Mesothelial cell of epicardium (in vitro differentiated cells): ENCODE results near the gene OSTN. TPM values are rescaled to one million over a fixed set of nuclear protein-coding genes. Genes with fewer than 3 reads are reported as not detected.
A peak's percentile ranks its signal among the peaks of the same experiment; 100 is the strongest.

ENCODE experiments used
- DNase-seq, 2 experiments: peaks; one replicate each; pipeline ENCODE4 v3.0.0; 2021; ENCODE audit warnings: low spot score in 2 of 2; ENCODE audit not compliant: unreplicated experiment in 2 of 2
- H3K27ac Mint-ChIP-seq: 2 replicates; pipeline ENCODE4 v1.8.0; 2021; ENCODE audit warnings: mixed read lengths
- H3K27me3 Mint-ChIP-seq: 2 replicates; pipeline ENCODE4 v1.8.0; 2021; ENCODE audit warnings: low read depth, mixed read lengths
- H3K36me3 Mint-ChIP-seq: 2 replicates; pipeline ENCODE4 v1.8.0; 2021; ENCODE audit warnings: mixed read lengths
- H3K4me1 Mint-ChIP-seq: 2 replicates; pipeline ENCODE4 v1.8.0; 2021; ENCODE audit warnings: mixed read lengths
- H3K4me3 Mint-ChIP-seq: 2 replicates; pipeline ENCODE4 v1.8.0; 2021; ENCODE audit warnings: mild to moderate bottlenecking, moderate library complexity, mixed read lengths
- H3K9me3 Mint-ChIP-seq: 2 replicates; pipeline ENCODE4 v1.8.0; 2021; ENCODE audit warnings: mixed read lengths
- CTCF ChIP-seq: fragments of 200-600 bp; sonication (generic); IDR thresholded peaks from one replicate; pipeline ENCODE4 v1.5.0; 2021; ENCODE audit warnings: antibody characterized with exemption; ENCODE audit not compliant: unreplicated experiment
- total RNA-seq: library from RNA; stranded (reverse); gene quantifications from 3 replicates; pipeline ENCODE4 v1.2.1, GENCODE V29; 2021

OSTN gene
- total RNA-seq, 1 donor from 2014 or later = 1.0 TPM

GRCh38 chr3:191255156-191255555 is 56.1 kb downstream of the OSTN start:
- Mint-ChIP-seq H3K9me3 (no peaks in the 10 kb centered on the region), H3K36me3 (no peaks in the 10 kb centered on the region), H3K4me3 (no peak overlapping the region), H3K27me3 (no peaks in the 10 kb centered on the region), H3K27ac (peak overlapping the region; percentile 30), H3K4me1 (peaks cover 37% of the 10 kb centered on the region)
- TF ChIP-seq CTCF = no peak
- no peak for DNase-seq

- H3K36me3 Mint-ChIP-seq = no peaks in the 10 kb centered on the region
- H3K27ac Mint-ChIP-seq = no peak overlapping the region
- TF ChIP-seq CTCF = no peak
- H3K4me3 Mint-ChIP-seq = no peak overlapping the region
- no peak for DNase-seq
- no peaks in the 10 kb centered on the region for H3K27me3 Mint-ChIP-seq
- peaks cover 37% of the 10 kb centered on the region for H3K4me1 Mint-ChIP-seq
- no peaks in the 10 kb centered on the region for H3K9me3 Mint-ChIP-seq
Observed at GRCh38 chr3:191256405-191256804, 57.4 kb downstream of the OSTN start.

- Mint-ChIP-seq H3K4me1 (peaks cover 37% of the 10 kb centered on the region), H3K27me3 (no peaks in the 10 kb centered on the region), H3K27ac (no peak overlapping the region), H3K9me3 (no peaks in the 10 kb centered on the region), H3K36me3 (no peaks in the 10 kb centered on the region), H3K4me3 (no peak overlapping the region)
- DNase-seq = no peak
- no peak for TF ChIP-seq CTCF
Observed at GRCh38 chr3:191257286-191257685, 58.2 kb downstream of the OSTN start.

- TF ChIP-seq CTCF = no peak
- no peaks in the 10 kb centered on the region for H3K36me3 Mint-ChIP-seq
- no peak overlapping the region for H3K4me3 Mint-ChIP-seq
- no peak for DNase-seq
- H3K9me3 Mint-ChIP-seq = no peaks in the 10 kb centered on the region
- no peaks in the 10 kb centered on the region for H3K27me3 Mint-ChIP-seq
- H3K27ac Mint-ChIP-seq = no peak overlapping the region
- peaks cover 24% of the 10 kb centered on the region for H3K4me1 Mint-ChIP-seq
Observed at GRCh38 chr3:191259486-191259885, 60.4 kb downstream of the OSTN start.

GRCh38 chr3:191260431-191261303 is 61.6 kb downstream of the OSTN start:
- Mint-ChIP-seq H3K9me3 (no peaks in the 10 kb centered on the region), H3K4me3 (no peak overlapping the region), H3K27me3 (no peaks in the 10 kb centered on the region), H3K36me3 (no peaks in the 10 kb centered on the region), H3K27ac (no peak overlapping the region), H3K4me1 (peaks cover 13% of the 10 kb centered on the region)
- no peak for TF ChIP-seq CTCF
- DNase-seq = no peak
